ENCODE results near the gene SH2B3.

DNA sequence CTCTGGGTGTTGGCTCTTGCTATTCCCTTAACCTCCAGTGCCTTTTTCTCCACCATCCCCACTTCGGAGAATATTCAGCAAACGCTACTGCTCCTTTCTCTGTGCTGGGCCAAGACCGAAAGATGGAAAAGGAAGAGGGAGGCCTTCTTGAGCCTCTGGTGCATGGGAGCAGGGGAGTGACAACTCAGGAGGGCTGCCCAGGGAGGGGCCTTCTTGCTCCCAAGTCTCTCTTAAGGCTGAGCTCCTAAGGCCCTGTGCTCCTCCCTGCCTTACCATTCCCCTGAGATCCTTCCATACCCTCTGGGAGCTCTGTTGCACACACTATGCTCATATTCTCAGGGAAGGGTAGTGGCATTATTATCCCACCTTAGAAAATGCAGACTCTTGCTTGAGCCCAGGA, 34.9 kb downstream of the SH2B3 start:
- TF ChIP-seq EZH2 (IDR thresholded peaks at IDR 0.05) = no peak
- TF ChIP-seq POLR2AphosphoS5 (IDR thresholded peaks at IDR 0.05; ENCODE audit: borderline replicate concordance, low read depth, low read length) = no peak
